B cell (primary cell): ENCODE measurements around the gene RECK. TPM values are rescaled to one million over a fixed set of nuclear protein-coding genes. Genes with fewer than 3 reads are reported as not detected.

Experiments used
- ATAC-seq: fragments of 200-7000 bp; cut with Tn5 transposase; one replicate; pipeline ENCODE4 v1.10.0; 2021; ENCODE audit warnings: low read depth, mild to moderate bottlenecking, moderate number of reproducible peaks, moderate library complexity
- CTCF ChIA-PET: fragments of 350-600 bp; sonication (Branson Sonifier 250); formaldehyde crosslinking; loops from one replicate; lab custom pipeline; 2021; ENCODE audit warnings: antibody characterized with exemption, inconsistent platforms; lab: Charles Lee
- POLR2A ChIA-PET: fragments of 350-600 bp; sonication (Branson Sonifier 250); formaldehyde crosslinking; loops from one replicate; lab custom pipeline; 2021; ENCODE audit warnings: antibody characterized with exemption; lab: Charles Lee
- DNase-seq: peaks from one replicate; pipeline ENCODE4 v3.0.0; 2013
- H2AFZ ChIP-seq: 2 replicates; pipeline ENCODE4 v1.6.1; 2012; ENCODE audit warnings: mild to moderate bottlenecking, low read depth, low read length; ENCODE audit not compliant: insufficient read depth, poor library complexity, severe bottlenecking
- H3K27ac ChIP-seq, 2 donors: 1 replicate in 1 of 2; 2 replicates in 1 of 2; pipeline ENCODE4 v1.5.1; 2012 to 2013; ENCODE audit warnings: low read length in 2 of 2, mild to moderate bottlenecking in 2 of 2, moderate library complexity in 1 of 2
- H3K27me3 ChIP-seq, 4 experiments: fragments of 200-600 bp in 1 of 4; sonication (generic) in 1 of 4; replicated peaks in 1 of 4; 1 replicate in 2 of 4; 2 replicates in 2 of 4; pipeline versions ENCODE4 v1.6.1 to v1.7.0; 2013 to 2016; ENCODE audit warnings: low read length in 3 of 4, mild to moderate bottlenecking in 2 of 4, mixed read lengths in 1 of 4, moderate library complexity in 1 of 4; ENCODE audit not compliant: insufficient read depth in 4 of 4, control insufficient read depth in 3 of 4; ENCODE audit errors: control extremely low read depth in 1 of 4
- H3K36me3 ChIP-seq, 2 experiments: replicated peaks in 1 of 2; 1 replicate in 1 of 2; 2 replicates in 1 of 2; pipeline versions ENCODE4 v1.6.1 to v1.7.1; 2013; ENCODE audit warnings: low read length in 1 of 2; ENCODE audit not compliant: insufficient read depth in 2 of 2, control insufficient read depth in 1 of 2; ENCODE audit errors: control extremely low read depth in 1 of 2, extremely low read depth in 1 of 2
- H3K4me1 ChIP-seq, 2 donors: fragments of 200-600 bp in 1 of 2; sonication (generic) in 1 of 2; 1 replicate in 1 of 2; 2 replicates in 1 of 2; pipeline versions ENCODE4 v1.5.1 to v1.6.1; 2013 to 2017; ENCODE audit warnings: low read length in 2 of 2; ENCODE audit not compliant: control insufficient read depth in 2 of 2, insufficient read depth in 2 of 2
- H3K4me2 ChIP-seq: replicated peaks from 2 replicates; pipeline ENCODE3; 2012; ENCODE audit warnings: mild to moderate bottlenecking, low read depth, low read length; ENCODE audit not compliant: poor library complexity, severe bottlenecking
- H3K4me3 ChIP-seq, 5 experiments: fragments of 200-600 bp in 1 of 5; sonication (generic) in 1 of 5; 1 replicate in 3 of 5; 2 replicates in 2 of 5; pipeline versions ENCODE4 v1.5.1 to v1.7.0; 2011 to 2016; ENCODE audit warnings: low read length in 4 of 5, mild to moderate bottlenecking in 4 of 5, low read depth in 2 of 5, control low read depth in 1 of 5, moderate library complexity in 1 of 5; ENCODE audit not compliant: insufficient read depth in 1 of 5; ENCODE audit errors: control extremely low read depth in 1 of 5, extremely low read depth in 1 of 5
- H3K79me2 ChIP-seq: fragments of 200-600 bp; sonication (generic); one replicate; pipeline ENCODE4 v1.6.0; 2016; ENCODE audit warnings: low read length; ENCODE audit not compliant: control insufficient read depth, insufficient read depth
- H3K9ac ChIP-seq: fragments of 200-600 bp; sonication (generic); 2 replicates; pipeline ENCODE4 v1.6.1; 2017; ENCODE audit warnings: mild to moderate bottlenecking, low read length, moderate library complexity
- H3K9me3 ChIP-seq, 3 donors: one replicate each; pipeline versions ENCODE4 v1.6.1 to v1.7.1; 2013; ENCODE audit warnings: low read length in 2 of 3; ENCODE audit not compliant: control insufficient read depth in 2 of 3, insufficient read depth in 1 of 3; ENCODE audit errors: control extremely low read depth in 1 of 3
- H4K20me1 ChIP-seq: 2 replicates; pipeline ENCODE4 v1.6.0; 2012; ENCODE audit warnings: mild to moderate bottlenecking, low read length; ENCODE audit not compliant: insufficient read depth, control insufficient read depth, poor library complexity, severe bottlenecking
- H3K27ac Mint-ChIP-seq: one replicate; pipeline ENCODE4 v1.8.0; 2021; ENCODE audit warnings: mixed read lengths
- H3K27me3 Mint-ChIP-seq: one replicate; pipeline ENCODE4 v1.8.0; 2021; ENCODE audit warnings: mixed read lengths
- H3K4me1 Mint-ChIP-seq: one replicate; pipeline ENCODE4 v1.8.0; 2021; ENCODE audit warnings: mixed read lengths
- H3K4me3 Mint-ChIP-seq: one replicate; pipeline ENCODE4 v1.8.0; 2021; ENCODE audit warnings: mixed read lengths
- H3K9me3 Mint-ChIP-seq: one replicate; pipeline ENCODE4 v1.8.0; 2022; ENCODE audit warnings: mixed read lengths; ENCODE audit not compliant: insufficient read depth
- CTCF ChIP-seq: fragments of 200-600 bp; IDR thresholded peaks from one replicate; pipeline ENCODE4 v1.8.0; 2022; ENCODE audit warnings: antibody characterized with exemption, mild to moderate bottlenecking
- EZH2 ChIP-seq: IDR thresholded peaks from 2 replicates; pipeline ENCODE4 v1.6.1; 2012; ENCODE audit warnings: borderline replicate concordance, low read depth, mild to moderate bottlenecking, moderate library complexity, low read length; ENCODE audit not compliant: insufficient read depth, poor library complexity, severe bottlenecking
- WGBS: methylation state at CpG from one replicate; pipeline ENCODE4 v1.1.5; 2013; ENCODE audit warnings: missing lambda C conversion rate; ENCODE audit not compliant: insufficient coverage; 5-methylcytosine and 5-hydroxymethylcytosine counted together
- intact Hi-C: fragments of 100-400 bp; cut with micrococcal nuclease; formaldehyde crosslinking; loops from one replicate; pipeline ENCODE4 v1.10.0; 2022
- polyA plus RNA-seq: library from polyadenylated mRNA; depleted of rRNA; stranded (reverse); fragments of >200 nt; gene quantifications from 2 replicates; pipeline ENCODE4 v1.2.3, GENCODE V29; 2012
- small RNA-seq: library from RNA; depleted of rRNA; stranded (forward); fragments of <200 nt; gene quantifications from one replicate; pipeline ENCODE3, GENCODE V24; 2012; ENCODE audit warnings: low replicate concordance, low read depth; ENCODE audit not compliant: insufficient read length
- total RNA-seq, 2 donors: library from RNA; stranded (reverse); fragments of 120-200 nt in 1 of 2; gene quantifications; 1 replicate in 1 of 2; 2 replicates in 1 of 2; pipeline versions ENCODE4 v1.2.3 to v1.2.4, GENCODE V29; 2013 to 2022

RECK gene
- total and polyA plus RNA-seq, 2 donors (not counting 1 experiment from before 2014, with no cell fraction given): 5.6 to 7.7 TPM

GRCh38 chr9:36170531-36170930, 133.8 kb downstream of the RECK start:
- Histone ChIP-seq H3K27ac (no peak overlapping the region), H3K36me3 (no peaks in the 10 kb centered on the region), H3K9me3 (peaks cover 0 to 3% (median 0%) of the 10 kb centered on the region in 3 donors), H2AFZ (no peak overlapping the region), H3K27me3 (no peaks in the 10 kb centered on the region), H3K4me1 (peaks cover 0 to 10% of the 10 kb centered on the region in 2 donors), H3K9ac (no peak overlapping the region), H3K4me2 (no peak overlapping the region), H3K4me3 (no peak overlapping the region), H4K20me1 (no peaks in the 10 kb centered on the region), H3K79me2 (no peaks in the 10 kb centered on the region)
- ChIA-PET CTCF (interaction anchor here (5.4 to 8.2 kb wide), 2 partner anchors 20 to 69 kb away, joined by 44 to 435 read pairs; partner anchors contain the start of gene CLTA), POLR2A (no interaction called here)
- ATAC-seq (no peak), DNase-seq (no peak)
- TF ChIP-seq CTCF: no peak
- TF ChIP-seq EZH2: no peak
- intact Hi-C loops: no loop called here
- peaks cover 2% of the 10 kb centered on the region for H3K27me3 Mint-ChIP-seq
- no peak overlapping the region for H3K4me3 Mint-ChIP-seq
- peaks cover 3% of the 10 kb centered on the region for H3K4me1 Mint-ChIP-seq
- H3K9me3 Mint-ChIP-seq: no peaks in the 10 kb centered on the region
- H3K27ac Mint-ChIP-seq: no peak overlapping the region
- 94% methylated on average over 13 of the region's 13 CpGs for WGBS

GRCh38 chr9:36173861-36174260, 137.1 kb downstream of the RECK start:
- intact Hi-C loops: no loop called here
- H3K4me3 Mint-ChIP-seq: no peak overlapping the region
- no peaks in the 10 kb centered on the region for H3K9me3 Mint-ChIP-seq
- Histone ChIP-seq H4K20me1 (no peaks in the 10 kb centered on the region), H3K4me1 (no peaks in the 10 kb centered on the region), H3K27ac (no peak overlapping the region), H3K79me2 (no peaks in the 10 kb centered on the region), H2AFZ (no peak overlapping the region), H3K36me3 (no peaks in the 10 kb centered on the region), H3K4me2 (no peak overlapping the region), H3K4me3 (no peak overlapping the region), H3K9ac (no peak overlapping the region), H3K9me3 (peaks cover 0 to 3% (median 0%) of the 10 kb centered on the region in 3 donors), H3K27me3 (no peaks in the 10 kb centered on the region)
- DNase-seq (no peak), ATAC-seq (no peak)
- no peak overlapping the region for H3K27ac Mint-ChIP-seq
- TF ChIP-seq CTCF (no peak), EZH2 (no peak)
- H3K27me3 Mint-ChIP-seq: peaks cover 2% of the 10 kb centered on the region
- 96% methylated on average over 2 of the region's 2 CpGs for WGBS
- ChIA-PET POLR2A (no interaction called here), CTCF (interaction anchor here (4.0 kb wide), 1 partner anchor 71 kb away, joined by 32 read pairs; no protein-coding TSS in a partner anchor)
- no peaks in the 10 kb centered on the region for H3K4me1 Mint-ChIP-seq

Small RNA genes within 50 kb of the gene (small RNA-seq; reads per million reads assigned to genes)
- gene RF02275: not detected

Other genes starting within 250 kb of the RECK start
- gene NPR2, start 245.3 kb upstream of the RECK start, total RNA-seq: 4.9 and 8.0 TPM in 2 replicates
- gene NPR2, start 245.3 kb upstream of the RECK start, polyA plus RNA-seq: 7.6 and 9.2 TPM in 2 replicates
- 5.4 and 5.6 TPM in 2 replicates for gene SPAG8, start 224.7 kb upstream of the RECK start, total RNA-seq
- gene SPAG8, start 224.7 kb upstream of the RECK start, polyA plus RNA-seq: 1.6 and 2.0 TPM in 2 replicates
- 29.7 and 31.9 TPM in 2 replicates for gene HINT2, start 221.9 kb upstream of the RECK start, total RNA-seq
- 20.5 and 33.6 TPM in 2 replicates for gene HINT2, start 221.9 kb upstream of the RECK start, polyA plus RNA-seq
- gene FAM221B, start 208.2 kb upstream of the RECK start, total RNA-seq: not detected in 2 replicates
- gene FAM221B, start 208.2 kb upstream of the RECK start, polyA plus RNA-seq: not detected in 2 replicates
- gene TMEM8B, start 207.7 kb upstream of the RECK start, total RNA-seq: 13.6 and 14.5 TPM in 2 replicates
- gene TMEM8B, start 207.7 kb upstream of the RECK start, polyA plus RNA-seq: 10.5 and 12.2 TPM in 2 replicates
- not detected in 2 replicates for gene OR13J1, start 166.5 kb upstream of the RECK start, total RNA-seq
- gene OR13J1, start 166.5 kb upstream of the RECK start, polyA plus RNA-seq: not detected in 2 replicates
- not detected in 2 replicates for gene HRCT1, start 130.7 kb upstream of the RECK start, total RNA-seq
- gene HRCT1, start 130.7 kb upstream of the RECK start, polyA plus RNA-seq: not detected in 2 replicates
- gene SPAAR, start 127.4 kb upstream of the RECK start, total RNA-seq: not detected in 2 replicates
- gene SPAAR, start 127.4 kb upstream of the RECK start, polyA plus RNA-seq: not detected in 2 replicates
- not detected in 2 replicates for gene OR2S2, start 78.8 kb upstream of the RECK start, total RNA-seq
- gene OR2S2, start 78.8 kb upstream of the RECK start, polyA plus RNA-seq: 0.17 TPM in 1 of 2 replicates, not detected in the other
- gene GLIPR2, start 99.8 kb downstream of the RECK start, total RNA-seq: 13.7 and 15.2 TPM in 2 replicates
- 14.6 and 17.5 TPM in 2 replicates for gene GLIPR2, start 99.8 kb downstream of the RECK start, polyA plus RNA-seq
- not detected in 2 replicates for gene CCIN, start 132.5 kb downstream of the RECK start, total RNA-seq
- gene CCIN, start 132.5 kb downstream of the RECK start, polyA plus RNA-seq: 0.15 and 0.50 TPM in 2 replicates
- gene CLTA, start 154.0 kb downstream of the RECK start, total RNA-seq: 71.0 and 73.0 TPM in 2 replicates
- 31.4 and 32.3 TPM in 2 replicates for gene CLTA, start 154.0 kb downstream of the RECK start, polyA plus RNA-seq
- 20.6 and 21.6 TPM in 2 replicates for gene GNE, start 221.5 kb downstream of the RECK start, total RNA-seq
- 8.3 and 13.6 TPM in 2 replicates for gene GNE, start 221.5 kb downstream of the RECK start, polyA plus RNA-seq